Activated T-helper 1 cell treated with anti-CD3 and anti-CD28 coated beads, Interleukin-12 subunit alpha, Interleukin-12 subunit beta, Interleukin-2, Interleukin-4 antibody, amounts not matched to agents 30 ng/mL and 10 ng/mL and 1 ng/mL, durations not matched to agents 14 hours and 24 hours and 36 hours (primary cell): ENCODE measurements around the gene PARD6A. TPM values are rescaled to one million over a fixed set of nuclear protein-coding genes. Genes with fewer than 3 reads are reported as not detected.

Experiments used
- DNase-seq: peaks from one replicate; pipeline ENCODE4 v3.0.0; 2021; ENCODE audit warnings: low spot score
- H3K27ac Mint-ChIP-seq: one replicate; pipeline ENCODE4 v1.8.0; 2021; ENCODE audit warnings: mild to moderate bottlenecking, mixed read lengths
- H3K27me3 Mint-ChIP-seq: one replicate; pipeline ENCODE4 v1.8.0; 2022; ENCODE audit warnings: mild to moderate bottlenecking, moderate library complexity, mixed read lengths; ENCODE audit not compliant: insufficient read depth
- H3K36me3 Mint-ChIP-seq: one replicate; pipeline ENCODE4 v1.8.0; 2021; ENCODE audit warnings: low read depth, mixed read lengths
- H3K4me1 Mint-ChIP-seq: one replicate; pipeline ENCODE4 v1.8.0; 2021; ENCODE audit warnings: low read depth, mixed read lengths
- H3K4me3 Mint-ChIP-seq: one replicate; pipeline ENCODE4 v1.8.0; 2021; ENCODE audit warnings: mild to moderate bottlenecking, moderate library complexity, mixed read lengths
- H3K9me3 Mint-ChIP-seq: one replicate; pipeline ENCODE4 v1.8.0; 2021; ENCODE audit warnings: mixed read lengths
- intact Hi-C: fragments of 100-400 bp; cut with micrococcal nuclease; formaldehyde crosslinking; loops from one replicate; pipeline ENCODE4 v1.15.1; 2024
- total RNA-seq: library from RNA; stranded (reverse); gene quantifications from 2 replicates; pipeline ENCODE4 v1.2.3, GENCODE V29; 2022

PARD6A gene
- total RNA-seq, 1 donor from 2014 or later = 13.4 TPM

- DNase-seq = no peak
- H3K4me1 Mint-ChIP-seq = peaks cover 22% of the 10 kb centered on the region
- H3K27ac Mint-ChIP-seq = no peak overlapping the region
- no peaks in the 10 kb centered on the region for H3K36me3 Mint-ChIP-seq
- intact Hi-C loops = no loop called here
- no peaks in the 10 kb centered on the region for H3K27me3 Mint-ChIP-seq
- no peaks in the 10 kb centered on the region for H3K9me3 Mint-ChIP-seq
- no peak overlapping the region for H3K4me3 Mint-ChIP-seq
Observed at GRCh38 chr16:67699265-67699664, 38.5 kb downstream of the PARD6A start.

- intact Hi-C loops = no loop called here
- no peak overlapping the region for H3K4me3 Mint-ChIP-seq
Observed at GRCh38 chr16:67701420-67701819, 40.7 kb downstream of the PARD6A start.

GRCh38 chr16:67702130-67702529, 41.4 kb downstream of the PARD6A start:
- Mint-ChIP-seq H3K36me3 (no peaks in the 10 kb centered on the region), H3K27me3 (no peaks in the 10 kb centered on the region)

More at GRCh38 chr16:67701420-67701819, 40.7 kb downstream of the PARD6A start:
- no peak for DNase-seq
- Mint-ChIP-seq H3K27me3 (no peaks in the 10 kb centered on the region), H3K9me3 (no peaks in the 10 kb centered on the region), H3K36me3 (no peaks in the 10 kb centered on the region), H3K4me1 (peaks cover 30% of the 10 kb centered on the region), H3K27ac (no peak overlapping the region)

GRCh38 chr16:67703626-67704025, 42.9 kb downstream of the PARD6A start:
- Mint-ChIP-seq H3K4me3 (peak overlapping the region; percentile 7), H3K27ac (peak overlapping the region; percentile 80), H3K4me1 (peaks cover 30% of the 10 kb centered on the region), H3K27me3 (no peaks in the 10 kb centered on the region), H3K36me3 (no peaks in the 10 kb centered on the region), H3K9me3 (no peaks in the 10 kb centered on the region)
- no peak for DNase-seq
- intact Hi-C loops = no loop called here

More at GRCh38 chr16:67702130-67702529, 41.4 kb downstream of the PARD6A start:
- Mint-ChIP-seq H3K4me1 (peaks cover 30% of the 10 kb centered on the region), H3K9me3 (no peaks in the 10 kb centered on the region), H3K4me3 (no peak overlapping the region), H3K27ac (no peak overlapping the region)
- intact Hi-C loops = no loop called here
- DNase-seq = no peak

- Mint-ChIP-seq H3K9me3 (no peaks in the 10 kb centered on the region), H3K4me3 (no peak overlapping the region), H3K27me3 (no peaks in the 10 kb centered on the region), H3K36me3 (no peaks in the 10 kb centered on the region), H3K4me1 (peaks cover 30% of the 10 kb centered on the region), H3K27ac (peak overlapping the region; percentile 80)
- intact Hi-C loops = no loop called here
- no peak for DNase-seq
Observed at GRCh38 chr16:67704110-67704509, 43.4 kb downstream of the PARD6A start.

GRCh38 chr16:67707210-67707609, 46.5 kb downstream of the PARD6A start:
- peaks cover 25% of the 10 kb centered on the region for H3K4me1 Mint-ChIP-seq
- H3K36me3 Mint-ChIP-seq = no peaks in the 10 kb centered on the region
- no peaks in the 10 kb centered on the region for H3K27me3 Mint-ChIP-seq
- no peak overlapping the region for H3K27ac Mint-ChIP-seq
- intact Hi-C loops = no loop called here
- H3K4me3 Mint-ChIP-seq = no peak overlapping the region
- DNase-seq = no peak
- H3K9me3 Mint-ChIP-seq = no peaks in the 10 kb centered on the region

- no peak overlapping the region for H3K4me3 Mint-ChIP-seq
- no peak overlapping the region for H3K27ac Mint-ChIP-seq
- H3K36me3 Mint-ChIP-seq = no peaks in the 10 kb centered on the region
- H3K4me1 Mint-ChIP-seq = peaks cover 22% of the 10 kb centered on the region
- H3K27me3 Mint-ChIP-seq = no peaks in the 10 kb centered on the region
- no peaks in the 10 kb centered on the region for H3K9me3 Mint-ChIP-seq
- intact Hi-C loops = no loop called here
- no peak for DNase-seq
Observed at GRCh38 chr16:67707790-67708189, 47.0 kb downstream of the PARD6A start.

GRCh38 chr16:67708368-67708771, 47.6 kb downstream of the PARD6A start:
- Mint-ChIP-seq H3K27me3 (no peaks in the 10 kb centered on the region), H3K4me1 (peaks cover 20% of the 10 kb centered on the region), H3K4me3 (no peak overlapping the region), H3K27ac (no peak overlapping the region), H3K9me3 (no peaks in the 10 kb centered on the region), H3K36me3 (peaks cover 1% of the 10 kb centered on the region)
- intact Hi-C loops = no loop called here
- no peak for DNase-seq

GRCh38 chr16:67709050-67709449, 48.3 kb downstream of the PARD6A start:
- no peak for DNase-seq
- Mint-ChIP-seq H3K4me1 (peaks cover 18% of the 10 kb centered on the region), H3K4me3 (no peak overlapping the region), H3K27ac (no peak overlapping the region), H3K9me3 (no peaks in the 10 kb centered on the region), H3K27me3 (no peaks in the 10 kb centered on the region), H3K36me3 (peaks cover 1% of the 10 kb centered on the region)
- intact Hi-C loops = no loop called here

GRCh38 chr16:67710607-67711006, 49.8 kb downstream of the PARD6A start:
- DNase-seq = no peak
- Mint-ChIP-seq H3K27ac (no peak overlapping the region), H3K27me3 (no peaks in the 10 kb centered on the region), H3K36me3 (peaks cover 4% of the 10 kb centered on the region), H3K4me3 (no peak overlapping the region), H3K9me3 (no peaks in the 10 kb centered on the region), H3K4me1 (peaks cover 9% of the 10 kb centered on the region)
- intact Hi-C loops = no loop called here

Other genes starting within 250 kb of the PARD6A start
- 0.76 and 0.88 TPM in 2 replicates for gene ZDHHC1, start 244.5 kb upstream of the PARD6A start, total RNA-seq
- 3.6 and 5.0 TPM in 2 replicates for gene HSD11B2, start 229.8 kb upstream of the PARD6A start, total RNA-seq
- 37.7 and 41.5 TPM in 2 replicates for gene ATP6V0D1, start 179.8 kb upstream of the PARD6A start, total RNA-seq
- gene AGRP, start 177.4 kb upstream of the PARD6A start, total RNA-seq = not detected in 2 replicates
- 26.3 and 27.1 TPM in 2 replicates for gene RIPOR1, start 132.1 kb upstream of the PARD6A start, total RNA-seq
- gene CTCF, start 98.4 kb upstream of the PARD6A start, total RNA-seq = 64.7 and 67.6 TPM in 2 replicates
- 228 and 238 TPM in 2 replicates for gene CARMIL2, start 15.8 kb upstream of the PARD6A start, total RNA-seq
- 56.7 and 59.1 TPM in 2 replicates for gene ACD, start 700 bp upstream of the PARD6A start, total RNA-seq
- gene ENKD1, start 5.8 kb downstream of the PARD6A start, total RNA-seq = 11.0 and 11.8 TPM in 2 replicates
- 0.86 and 1.4 TPM in 2 replicates for gene C16orf86, start 5.9 kb downstream of the PARD6A start, total RNA-seq
- 19.6 and 20.3 TPM in 2 replicates for gene GFOD2, start 58.4 kb downstream of the PARD6A start, total RNA-seq
- 23.0 and 25.7 TPM in 2 replicates for gene RANBP10, start 145.6 kb downstream of the PARD6A start, total RNA-seq
- gene TSNAXIP1, start 145.9 kb downstream of the PARD6A start, total RNA-seq = 0.52 and 0.83 TPM in 2 replicates
- 43.0 and 49.5 TPM in 2 replicates for gene THAP11, start 181.4 kb downstream of the PARD6A start, total RNA-seq
- 183 and 186 TPM in 2 replicates for gene NUTF2, start 186.0 kb downstream of the PARD6A start, total RNA-seq
- gene CENPT, start 186.7 kb downstream of the PARD6A start, total RNA-seq = 41.6 and 45.0 TPM in 2 replicates
- gene EDC4, start 212.1 kb downstream of the PARD6A start, total RNA-seq = 115 and 128 TPM in 2 replicates
- 0.65 and 0.76 TPM in 2 replicates for gene NRN1L, start 223.9 kb downstream of the PARD6A start, total RNA-seq
- 17.8 TPM in 2 replicates for gene PSKH1, start 232.3 kb downstream of the PARD6A start, total RNA-seq